Subcutaneous adipose tissue (tissue), 4 donors: ENCODE measurements around the gene SCARB2. TPM values are rescaled to one million over a fixed set of nuclear protein-coding genes. Genes with fewer than 3 reads are reported as not detected.

ENCODE experiments used
- total RNA-seq, 4 donors: library from RNA; depleted of rRNA; stranded (reverse); fragments of >200 nt; gene quantifications; one replicate each; pipeline ENCODE4 v1.1.0, GENCODE V29; 2016
- TF ChIP-seq, protein P1 (sequence below): fragments of 450-650 bp; IDR thresholded peaks from one replicate; pipeline ENCODE4 v1.5.1; 2016; ENCODE audit warnings: low read depth, mild to moderate bottlenecking, control low read depth, antibody characterized with exemption, moderate library complexity

The SCARB2 gene, protein sequence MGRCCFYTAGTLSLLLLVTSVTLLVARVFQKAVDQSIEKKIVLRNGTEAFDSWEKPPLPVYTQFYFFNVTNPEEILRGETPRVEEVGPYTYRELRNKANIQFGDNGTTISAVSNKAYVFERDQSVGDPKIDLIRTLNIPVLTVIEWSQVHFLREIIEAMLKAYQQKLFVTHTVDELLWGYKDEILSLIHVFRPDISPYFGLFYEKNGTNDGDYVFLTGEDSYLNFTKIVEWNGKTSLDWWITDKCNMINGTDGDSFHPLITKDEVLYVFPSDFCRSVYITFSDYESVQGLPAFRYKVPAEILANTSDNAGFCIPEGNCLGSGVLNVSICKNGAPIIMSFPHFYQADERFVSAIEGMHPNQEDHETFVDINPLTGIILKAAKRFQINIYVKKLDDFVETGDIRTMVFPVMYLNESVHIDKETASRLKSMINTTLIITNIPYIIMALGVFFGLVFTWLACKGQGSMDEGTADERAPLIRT
- total RNA-seq: 100 to 1,000 TPM; 160 to 308 (median 169) TPM

DNA sequence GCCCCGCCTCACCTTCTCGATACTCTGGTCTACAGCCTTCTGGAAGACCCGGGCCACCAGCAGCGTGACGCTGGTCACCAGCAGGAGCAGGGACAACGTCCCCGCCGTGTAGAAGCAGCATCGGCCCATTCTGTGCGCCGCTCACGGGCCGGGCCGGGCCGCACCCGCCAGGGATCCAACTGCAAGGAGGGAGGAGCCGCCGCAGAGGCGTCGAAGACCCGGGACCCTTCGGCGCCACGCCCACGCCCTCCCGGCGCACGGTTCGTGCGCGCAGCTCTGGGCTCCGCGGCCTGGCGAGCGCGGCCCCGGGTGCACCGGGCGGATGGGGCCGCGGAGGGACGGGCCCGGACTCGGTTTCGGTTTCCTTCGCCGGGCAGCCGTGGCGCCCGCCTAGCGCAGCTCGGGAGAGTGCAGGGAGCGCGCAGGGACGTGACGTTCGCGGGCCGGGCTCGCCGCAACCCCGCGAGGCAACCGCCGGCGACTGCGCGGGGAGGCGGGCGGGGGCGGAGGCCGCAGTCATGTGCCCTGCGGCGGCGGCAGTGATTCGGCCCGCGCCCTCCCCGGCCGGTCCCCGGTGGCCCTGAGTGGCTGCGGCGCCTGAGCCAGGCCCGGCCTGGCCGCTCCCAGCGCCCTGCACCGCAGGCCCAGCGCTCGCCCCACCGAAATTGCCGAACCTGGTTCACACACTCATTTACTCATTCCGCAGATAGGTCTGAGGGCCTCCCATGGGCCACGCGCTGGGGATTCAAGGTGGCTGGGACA is at the start of gene SCARB2:
Gene SCARB2 (minus strand): TSS at position 410 of the 762 bp plus-strand sequence. CDS start 281 bp downstream, at position 129.
- TF ChIP-seq, protein P1, sequence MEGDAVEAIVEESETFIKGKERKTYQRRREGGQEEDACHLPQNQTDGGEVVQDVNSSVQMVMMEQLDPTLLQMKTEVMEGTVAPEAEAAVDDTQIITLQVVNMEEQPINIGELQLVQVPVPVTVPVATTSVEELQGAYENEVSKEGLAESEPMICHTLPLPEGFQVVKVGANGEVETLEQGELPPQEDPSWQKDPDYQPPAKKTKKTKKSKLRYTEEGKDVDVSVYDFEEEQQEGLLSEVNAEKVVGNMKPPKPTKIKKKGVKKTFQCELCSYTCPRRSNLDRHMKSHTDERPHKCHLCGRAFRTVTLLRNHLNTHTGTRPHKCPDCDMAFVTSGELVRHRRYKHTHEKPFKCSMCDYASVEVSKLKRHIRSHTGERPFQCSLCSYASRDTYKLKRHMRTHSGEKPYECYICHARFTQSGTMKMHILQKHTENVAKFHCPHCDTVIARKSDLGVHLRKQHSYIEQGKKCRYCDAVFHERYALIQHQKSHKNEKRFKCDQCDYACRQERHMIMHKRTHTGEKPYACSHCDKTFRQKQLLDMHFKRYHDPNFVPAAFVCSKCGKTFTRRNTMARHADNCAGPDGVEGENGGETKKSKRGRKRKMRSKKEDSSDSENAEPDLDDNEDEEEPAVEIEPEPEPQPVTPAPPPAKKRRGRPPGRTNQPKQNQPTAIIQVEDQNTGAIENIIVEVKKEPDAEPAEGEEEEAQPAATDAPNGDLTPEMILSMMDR: no peak

DNA sequence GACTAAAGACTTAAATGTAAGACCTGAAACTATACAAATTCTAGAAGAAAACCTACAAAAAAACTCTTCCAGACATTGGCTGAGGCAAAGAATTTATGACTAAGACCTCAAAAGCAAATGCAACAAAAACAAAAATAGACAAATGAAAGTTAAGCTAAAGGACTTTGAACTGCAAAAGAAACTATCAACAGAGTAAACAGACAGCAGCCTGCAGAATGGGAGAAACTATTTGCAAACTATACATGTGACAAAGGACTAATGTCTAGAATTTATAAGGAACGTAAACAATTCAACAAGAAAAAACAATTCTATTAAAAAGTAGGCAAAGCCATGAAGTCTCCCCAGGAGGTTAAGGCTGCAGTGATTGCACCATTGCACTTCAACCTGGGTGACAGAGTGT is 46.9 kb upstream of the SCARB2 start:
- TF ChIP-seq, protein P1: no peak

DNA sequence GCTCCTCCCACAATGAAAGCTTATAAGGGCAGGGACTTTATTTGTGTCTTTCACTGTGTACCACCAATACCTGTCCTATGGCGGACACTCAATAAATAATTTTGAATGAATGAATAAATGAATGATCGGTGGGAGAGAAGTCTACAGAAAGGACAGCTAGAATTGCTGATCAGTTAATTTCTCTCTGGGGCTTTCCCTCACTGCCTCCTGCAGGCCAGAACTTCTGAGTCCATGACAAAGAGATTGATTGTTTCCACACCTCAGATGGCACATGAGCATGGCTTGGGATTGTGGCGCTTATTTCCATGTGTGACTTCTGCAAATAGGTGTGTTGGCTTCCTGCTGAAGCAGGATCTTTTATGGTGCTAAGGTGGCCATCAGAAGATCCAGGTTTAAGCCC is 44.2 kb upstream of the SCARB2 start:
- TF ChIP-seq, protein P1: no peak

DNA sequence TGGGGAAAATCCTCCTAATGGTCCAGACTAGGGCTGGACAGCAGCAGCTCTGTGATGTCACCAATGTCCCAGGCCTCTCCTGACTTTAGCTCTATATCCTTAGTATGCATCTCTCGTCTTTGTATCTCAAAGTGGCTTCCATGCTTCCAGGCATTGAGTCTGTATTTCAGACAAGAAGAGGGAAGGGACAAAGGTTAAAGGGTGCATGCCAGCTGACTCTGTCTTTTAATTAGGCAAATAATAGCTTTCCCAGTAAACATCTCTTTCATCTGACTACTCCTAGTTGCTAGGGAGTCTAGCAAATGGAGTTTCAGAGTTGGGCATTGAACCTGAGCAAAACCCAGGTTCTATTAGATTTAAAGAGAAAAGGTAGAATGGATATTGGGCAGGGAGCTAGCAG is 43.3 kb upstream of the SCARB2 start:
- TF ChIP-seq, protein P1: no peak

DNA sequence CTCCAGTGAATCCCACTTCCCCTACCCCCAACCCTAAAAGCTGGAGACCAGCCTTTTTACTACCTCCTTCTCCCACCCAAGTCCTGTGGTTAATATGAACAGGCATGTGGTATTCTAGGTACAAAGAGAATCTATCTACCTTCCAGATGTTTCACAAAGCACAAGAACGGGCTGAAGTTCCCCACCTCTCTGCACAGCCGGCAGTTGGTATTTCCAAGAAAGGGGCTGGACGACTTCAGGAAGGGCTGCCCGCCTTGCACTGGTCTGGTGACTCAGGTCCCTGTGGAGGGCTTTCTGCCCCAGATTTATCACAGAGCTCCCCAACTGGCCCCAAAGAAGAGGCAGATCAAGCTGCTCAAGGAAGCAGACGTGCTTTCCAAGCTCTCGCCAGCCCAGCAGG is 42.4 kb upstream of the SCARB2 start:
- TF ChIP-seq, protein P1: no peak

DNA sequence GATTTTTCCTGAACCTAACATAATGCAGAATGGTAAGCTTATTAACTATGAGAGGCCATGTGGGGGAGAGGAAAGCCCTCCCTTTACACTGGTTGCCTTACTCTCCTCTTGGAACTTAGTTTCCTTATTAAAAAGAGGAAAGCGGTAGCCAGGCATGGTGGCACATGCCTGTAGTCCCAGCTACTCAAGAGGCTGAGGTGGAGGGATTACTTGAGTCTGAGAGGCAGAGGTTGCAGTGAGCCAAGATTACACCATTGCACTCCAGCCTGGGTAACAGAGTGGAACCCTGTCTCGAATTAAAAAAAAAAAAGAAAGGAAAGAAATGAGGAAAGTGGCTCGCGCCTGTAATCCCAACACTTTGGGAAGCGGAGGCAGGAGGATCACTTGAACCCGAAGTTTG is 39.9 kb upstream of the SCARB2 start:
- TF ChIP-seq, protein P1: no peak

DNA sequence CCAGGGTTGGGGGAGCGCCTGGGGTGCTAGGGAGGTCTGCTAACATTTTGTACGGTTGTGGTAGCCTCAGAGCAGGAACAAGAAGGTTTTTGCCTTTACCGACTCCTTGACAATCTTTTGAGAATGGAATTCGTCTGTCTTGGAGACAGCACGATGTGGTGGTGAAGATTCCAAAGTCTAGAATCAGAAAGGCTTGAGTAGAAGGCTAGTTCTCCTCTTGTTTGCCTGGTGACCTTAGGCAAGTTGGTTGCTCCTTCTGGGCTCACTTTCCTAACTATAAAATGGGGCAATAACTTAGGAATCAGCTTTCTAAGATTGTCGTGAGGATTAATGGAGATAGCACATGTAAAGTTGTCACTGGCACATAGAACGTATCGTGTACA is 38.6 kb upstream of the SCARB2 start:
- TF ChIP-seq, protein P1: no peak
